CD4-positive, alpha-beta T cell treated with Interleukin-1 beta for 1 hour (primary cell): Measurements from ENCODE around the gene JOSD2.

Source experiments
- DNase-seq, 2 donors: peaks; one replicate each; pipeline ENCODE4 v3.0.0-alpha.2; 2020 to 2022

Gene JOSD2

GRCh38 chr19:50492303-50493052 is 18.5 kb downstream of the JOSD2 start:
- peak; percentile 25 to 28 for DNase-seq

DNA sequence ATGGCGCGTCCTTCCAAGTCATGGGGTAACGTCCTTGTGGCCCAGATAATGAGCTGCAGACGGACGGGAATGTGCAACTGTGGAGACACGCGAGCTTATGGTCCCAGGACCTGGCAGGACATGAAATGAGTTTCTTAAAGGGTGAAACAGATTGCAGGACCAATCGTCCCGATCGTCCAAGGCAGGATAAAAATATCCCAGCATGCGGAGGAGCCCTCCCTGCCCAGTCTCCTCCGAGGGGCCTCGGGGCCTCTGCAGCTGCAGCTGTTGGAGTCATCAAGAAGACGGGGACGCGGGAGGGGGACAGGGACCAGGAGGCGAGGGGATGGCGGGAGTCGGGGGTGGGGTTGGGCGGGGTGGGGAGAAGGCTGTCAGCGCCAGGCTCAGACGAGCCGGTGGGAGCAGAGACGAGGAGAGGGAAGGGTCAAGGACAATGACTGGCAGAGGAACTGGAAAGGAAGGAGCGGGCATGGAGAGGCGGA is 20.0 kb downstream of the JOSD2 start:
- DNase-seq = no peak

GRCh38 chr19:50490411-50490811 is 20.6 kb downstream of the JOSD2 start:
- no peak for DNase-seq

DNA sequence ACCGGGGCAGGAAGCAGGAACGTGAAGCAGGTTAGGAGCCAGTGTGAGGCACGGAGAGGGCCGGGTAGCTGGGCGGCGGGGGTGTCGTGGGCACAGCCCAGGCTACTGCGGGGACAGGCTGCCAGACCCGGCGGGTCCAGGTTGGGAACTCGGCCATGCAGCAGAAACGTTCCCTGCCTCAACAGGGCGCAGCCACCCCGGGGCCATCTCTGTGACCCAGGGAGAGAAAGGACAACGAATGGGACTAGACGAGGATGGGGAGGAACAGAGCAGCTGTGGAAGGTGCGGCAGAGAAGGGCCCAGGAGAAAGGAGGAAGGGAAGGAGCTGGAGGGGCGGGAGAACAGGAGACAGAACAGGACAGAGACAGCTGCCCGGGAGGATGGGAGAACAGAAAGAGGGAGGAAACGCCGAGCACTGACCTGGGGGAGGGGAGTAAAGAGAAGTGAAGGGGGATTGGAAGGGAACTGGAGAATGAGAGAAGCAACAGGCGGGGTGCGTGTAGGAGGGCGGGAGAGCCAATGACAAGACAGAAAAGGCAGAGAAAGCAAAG is 21.5 kb downstream of the JOSD2 start:
- no peak for DNase-seq

DNA sequence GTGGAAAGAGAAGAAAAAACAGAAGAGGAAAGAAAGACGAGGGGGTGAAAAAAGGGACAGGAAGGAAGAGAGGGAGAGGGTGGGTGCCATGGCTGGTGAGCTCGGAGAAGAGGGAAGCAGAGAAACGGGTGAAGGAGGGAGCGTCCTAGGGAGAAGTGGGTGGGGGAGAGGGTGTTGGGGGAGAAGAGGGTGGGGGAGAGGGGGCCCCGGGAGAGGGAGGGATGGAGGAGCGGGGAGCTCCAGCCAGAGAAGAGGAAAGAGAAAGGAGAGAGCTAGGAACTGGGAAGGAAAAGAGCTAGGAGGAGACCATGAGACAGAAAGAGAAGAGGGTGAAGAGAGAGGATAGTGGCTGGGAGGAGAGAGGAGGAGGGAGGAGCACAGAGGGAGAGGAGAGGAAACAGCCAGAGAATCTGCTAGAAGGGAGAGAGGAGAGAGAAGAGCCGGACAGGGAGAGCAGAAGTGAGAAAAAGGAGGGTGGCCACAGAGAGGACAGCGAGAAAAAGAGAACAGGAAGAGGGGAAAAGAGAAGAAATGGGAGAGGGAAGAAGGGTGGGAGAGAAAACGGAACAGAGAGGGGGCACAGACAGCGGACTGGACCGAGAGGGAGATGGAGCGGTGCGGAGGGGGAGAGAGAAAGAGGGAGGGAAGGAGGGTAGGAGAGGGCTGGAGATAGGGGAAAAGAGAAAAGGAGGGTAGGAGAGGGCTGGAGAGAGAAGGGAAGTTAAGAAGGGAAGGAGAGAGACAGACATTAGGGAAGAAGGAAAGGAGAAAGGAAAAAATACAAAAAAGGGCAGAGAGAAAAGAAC is 22.4 kb downstream of the JOSD2 start:
- no peak for DNase-seq

DNA sequence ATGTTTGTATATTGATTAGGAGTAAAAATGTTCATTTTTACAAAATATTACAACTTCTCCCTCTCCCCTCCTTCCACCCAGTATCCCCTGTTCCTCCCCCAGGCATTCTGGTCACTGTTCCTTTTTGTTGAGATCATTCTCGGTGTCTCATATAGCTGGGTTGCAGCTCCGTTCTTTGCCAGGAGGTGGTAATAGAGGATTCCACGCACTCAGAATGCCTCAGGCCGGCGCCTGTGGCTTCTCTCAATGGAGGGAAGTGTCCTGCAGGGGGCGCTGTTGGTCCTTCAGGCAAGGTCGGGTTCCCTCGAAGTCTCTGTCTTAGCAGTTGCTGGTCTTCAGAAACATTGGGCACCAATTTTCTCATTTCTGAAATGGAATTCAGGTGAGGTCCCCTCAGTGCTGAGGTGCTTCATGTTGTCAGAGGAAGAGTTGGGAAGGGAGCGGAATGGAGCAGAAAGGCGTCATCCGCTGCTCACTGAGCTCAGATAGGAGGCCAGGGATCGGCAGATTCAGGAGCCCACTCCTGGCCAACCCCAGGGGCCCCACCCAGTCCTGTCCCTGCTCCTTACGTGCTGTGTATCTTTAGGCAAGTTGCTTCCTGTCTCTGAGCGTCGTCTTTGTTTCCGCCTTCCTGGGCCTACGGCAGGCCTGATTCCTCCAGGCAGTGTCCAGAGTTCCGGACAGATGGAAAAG is 24.0 kb downstream of the JOSD2 start:
- peak; percentile 51 to 55 for DNase-seq

- no peak for DNase-seq
Observed at GRCh38 chr19:50485284-50485955, 25.6 kb downstream of the JOSD2 start.

- no peak for DNase-seq
Observed at GRCh38 chr19:50482916-50483315, 28.1 kb downstream of the JOSD2 start.

GRCh38 chr19:50482271-50482855 is 28.6 kb downstream of the JOSD2 start:
- no peak for DNase-seq

- DNase-seq = no peak
Observed at GRCh38 chr19:50481351-50482149, 29.4 kb downstream of the JOSD2 start.

DNA sequence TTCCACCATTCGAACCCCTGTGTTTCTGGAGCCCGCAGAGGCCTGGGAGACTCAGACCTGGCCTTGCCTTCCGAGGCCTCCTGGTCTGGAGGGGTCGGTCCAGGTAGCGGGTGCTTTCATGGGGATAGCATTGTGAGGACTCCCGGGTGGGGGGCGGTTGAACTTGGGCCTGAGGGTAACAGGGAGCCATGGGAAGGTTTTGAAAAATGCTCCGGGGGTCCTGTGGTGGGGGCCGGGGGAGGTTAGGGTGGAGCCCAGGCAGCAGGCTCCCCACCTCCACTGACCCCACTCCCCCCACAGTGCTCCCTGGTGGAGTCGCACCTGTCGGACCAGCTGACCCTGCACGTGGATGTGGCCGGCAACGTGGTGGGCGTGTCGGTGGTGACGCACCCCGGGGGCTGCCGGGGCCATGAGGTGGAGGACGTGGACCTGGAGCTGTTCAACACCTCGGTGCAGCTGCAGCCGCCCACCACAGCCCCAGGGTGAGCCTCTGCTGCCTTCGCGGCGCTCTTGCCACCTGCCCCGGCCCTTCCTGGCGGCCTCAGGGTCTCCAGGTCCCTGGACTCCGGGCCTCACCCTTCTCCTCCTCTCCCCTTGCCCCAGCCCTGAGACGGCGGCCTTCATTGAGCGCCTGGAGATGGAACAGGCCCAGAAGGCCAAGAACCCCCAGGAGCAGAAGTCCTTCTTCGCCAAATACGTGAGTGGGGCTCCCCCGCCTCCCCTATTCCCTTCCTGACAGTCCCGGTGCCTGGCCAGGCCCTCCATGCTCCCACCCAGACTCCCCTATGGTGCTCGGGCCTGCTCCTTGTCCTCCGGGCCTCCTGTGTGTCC is 30.5 kb downstream of the JOSD2 start:
- no peak for DNase-seq

- DNase-seq = no peak
Observed at GRCh38 chr19:50479761-50480251, 31.2 kb downstream of the JOSD2 start.

- peak in 1 of 2 donors; percentile 18 for DNase-seq
Observed at GRCh38 chr19:50478901-50479715, 31.9 kb downstream of the JOSD2 start.

- no peak for DNase-seq
Observed at GRCh38 chr19:50477751-50478515, 33.1 kb downstream of the JOSD2 start.

- DNase-seq = no peak
Observed at GRCh38 chr19:50476907-50477238, 34.1 kb downstream of the JOSD2 start.

GRCh38 chr19:50476224-50476906 is 34.6 kb downstream of the JOSD2 start, which contains the start of the genes EMC10 and GARIN5A:
Gene EMC10 (plus strand): TSS chr19:50476507. CDS start chr19:50476545, 38 bp downstream.
Gene GARIN5A (minus strand): TSS chr19:50476848. CDS start chr19:50476388, 460 bp downstream.
- peak; percentile 97 for DNase-seq

GRCh38 chr19:50475736-50476223 is 35.2 kb downstream of the JOSD2 start:
- no peak for DNase-seq
